KMS-11 (cell line): ENCODE measurements around the gene KRT40.

Experiments used
- H2AFZ ChIP-seq: fragments of 200-600 bp; sonication (generic); 2 replicates; pipeline ENCODE4 v1.6.1; 2016; ENCODE audit warnings: antibody characterized with exemption, mixed run types, low read depth
- H3K27ac ChIP-seq: fragments of 200-600 bp; sonication (generic); 2 replicates; pipeline ENCODE4 v1.6.1; 2016; ENCODE audit warnings: mild to moderate bottlenecking, mixed run types
- H3K27me3 ChIP-seq: fragments of 200-600 bp; sonication (generic); 2 replicates; pipeline ENCODE4 v1.6.1; 2017; ENCODE audit warnings: mild to moderate bottlenecking, low read depth, mixed run types, moderate library complexity; ENCODE audit not compliant: insufficient read depth
- H3K36me3 ChIP-seq: fragments of 200-600 bp; sonication (generic); 2 replicates; pipeline ENCODE4 v1.6.1; 2017; ENCODE audit warnings: mild to moderate bottlenecking, mixed run types; ENCODE audit not compliant: insufficient read depth
- H3K4me1 ChIP-seq: fragments of 200-600 bp; sonication (generic); 2 replicates; pipeline ENCODE4 v1.6.1; 2016; ENCODE audit warnings: mild to moderate bottlenecking, low read depth, mixed run types; ENCODE audit not compliant: poor library complexity, severe bottlenecking
- H3K4me2 ChIP-seq: fragments of 200-600 bp; sonication (generic); 2 replicates; pipeline ENCODE4 v1.7.0; 2016; ENCODE audit warnings: mild to moderate bottlenecking, mixed run types
- H3K4me3 ChIP-seq: fragments of 200-600 bp; sonication (generic); IDR thresholded peaks from 2 replicates; pipeline ENCODE4 v1.6.1; 2017; ENCODE audit warnings: low read depth, low read length, mixed read lengths; ENCODE audit not compliant: insufficient read depth
- H3K79me2 ChIP-seq: fragments of 200-600 bp; sonication (generic); 2 replicates; pipeline ENCODE4 v1.6.1; 2016; ENCODE audit warnings: low read depth, mixed run types; ENCODE audit not compliant: insufficient read depth
- H3K9ac ChIP-seq: fragments of 200-600 bp; sonication (generic); 2 replicates; pipeline ENCODE4 v1.6.1; 2016; ENCODE audit warnings: mild to moderate bottlenecking, mixed run types
- H4K20me1 ChIP-seq: fragments of 200-600 bp; sonication (generic); 2 replicates; pipeline ENCODE4 v1.6.1; 2016; ENCODE audit warnings: mild to moderate bottlenecking, mixed run types; ENCODE audit not compliant: insufficient read depth
- TF ChIP-seq, protein P1 (sequence below): fragments of 200-600 bp; sonication (generic); conservative IDR thresholded peaks from 2 replicates; pipeline ENCODE4 v1.6.1; 2017; ENCODE audit warnings: low read depth, mild to moderate bottlenecking, antibody characterized with exemption, low read length, moderate library complexity, mixed read lengths

Gene KRT40

DNA sequence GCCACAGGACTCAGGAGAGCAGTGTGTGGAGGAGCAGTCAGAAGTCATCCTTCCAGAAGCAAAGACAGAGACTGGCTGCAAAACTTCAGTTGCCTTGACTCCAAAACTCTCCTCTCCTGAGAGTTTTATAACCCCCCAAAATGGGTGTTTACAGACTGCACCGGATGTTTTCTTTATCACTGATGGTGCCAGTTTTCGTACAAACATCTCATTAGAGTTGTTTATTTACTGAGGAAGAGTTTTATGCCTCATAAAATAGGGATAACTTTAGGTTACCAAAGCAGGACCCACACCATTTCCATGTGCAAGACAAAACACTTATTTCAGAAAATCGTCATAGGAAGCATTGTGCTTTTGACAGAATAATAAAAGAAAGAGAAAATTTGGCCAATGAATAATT lies at the start of gene KRT40:
KRT40 (minus strand) TSS at position 101 of the 400 bp plus-strand sequence; CDS start at position 48, 53 bp downstream.
- no peak within 1 kb of the TSS for H3K4me2 ChIP-seq
- no peaks in the 10 kb centered on the region for H4K20me1 ChIP-seq
- no peak within 1 kb of the TSS for H3K27ac ChIP-seq
- H3K36me3 ChIP-seq: no peaks in the 10 kb centered on the region
- H3K4me3 ChIP-seq: no peak within 1 kb of the TSS
- H3K27me3 ChIP-seq: no peaks in the 10 kb centered on the region
- H3K79me2 ChIP-seq: no peaks in the 10 kb centered on the region
- TF ChIP-seq, protein P1, sequence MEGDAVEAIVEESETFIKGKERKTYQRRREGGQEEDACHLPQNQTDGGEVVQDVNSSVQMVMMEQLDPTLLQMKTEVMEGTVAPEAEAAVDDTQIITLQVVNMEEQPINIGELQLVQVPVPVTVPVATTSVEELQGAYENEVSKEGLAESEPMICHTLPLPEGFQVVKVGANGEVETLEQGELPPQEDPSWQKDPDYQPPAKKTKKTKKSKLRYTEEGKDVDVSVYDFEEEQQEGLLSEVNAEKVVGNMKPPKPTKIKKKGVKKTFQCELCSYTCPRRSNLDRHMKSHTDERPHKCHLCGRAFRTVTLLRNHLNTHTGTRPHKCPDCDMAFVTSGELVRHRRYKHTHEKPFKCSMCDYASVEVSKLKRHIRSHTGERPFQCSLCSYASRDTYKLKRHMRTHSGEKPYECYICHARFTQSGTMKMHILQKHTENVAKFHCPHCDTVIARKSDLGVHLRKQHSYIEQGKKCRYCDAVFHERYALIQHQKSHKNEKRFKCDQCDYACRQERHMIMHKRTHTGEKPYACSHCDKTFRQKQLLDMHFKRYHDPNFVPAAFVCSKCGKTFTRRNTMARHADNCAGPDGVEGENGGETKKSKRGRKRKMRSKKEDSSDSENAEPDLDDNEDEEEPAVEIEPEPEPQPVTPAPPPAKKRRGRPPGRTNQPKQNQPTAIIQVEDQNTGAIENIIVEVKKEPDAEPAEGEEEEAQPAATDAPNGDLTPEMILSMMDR: no peak
- H3K9ac ChIP-seq: no peak within 1 kb of the TSS
- no peak within 1 kb of the TSS for H2AFZ ChIP-seq
- H3K4me1 ChIP-seq: no peaks in the 10 kb centered on the region

DNA sequence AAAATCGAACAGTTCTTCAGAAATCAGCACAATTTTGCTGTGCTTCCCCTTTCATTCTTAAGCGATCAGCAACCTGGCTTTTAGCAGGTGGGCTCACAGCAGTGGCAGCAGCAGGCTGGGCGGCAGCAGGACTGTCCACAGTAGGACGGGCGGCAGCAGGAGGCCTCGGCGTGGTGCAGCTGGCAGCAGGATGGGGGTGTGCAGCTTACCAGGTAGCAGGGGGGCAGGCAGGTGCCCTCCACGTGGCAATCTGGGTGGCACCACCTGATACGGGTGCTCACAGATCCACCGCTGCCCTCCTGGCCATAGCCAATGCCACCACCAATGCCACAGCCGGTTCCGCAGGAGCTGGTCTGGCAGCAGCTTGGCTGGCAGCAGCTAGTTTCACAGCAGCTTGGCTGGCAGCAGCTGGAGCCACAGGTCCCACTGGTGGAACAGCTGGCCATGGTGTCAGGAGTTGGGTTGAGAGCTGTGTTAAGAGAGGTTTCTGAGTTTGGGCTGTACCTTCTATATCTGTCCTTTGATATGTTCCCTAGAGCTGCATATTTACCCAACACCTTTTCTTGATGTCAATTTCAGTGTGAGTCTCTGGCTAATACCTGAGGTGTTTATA lies 45.6 kb upstream of the KRT40 start, which contains the start of gene KRTAP1-4:
KRTAP1-4 (minus strand) TSS at position 563 of the 613 bp plus-strand sequence; CDS start at position 446, 117 bp downstream.
- H3K4me2 ChIP-seq: no peak within 1 kb of the TSS
- H3K79me2 ChIP-seq: no peaks in the 10 kb centered on the region
- no peak within 1 kb of the TSS for H3K4me3 ChIP-seq
- no peak within 1 kb of the TSS for H2AFZ ChIP-seq
- H3K27ac ChIP-seq: no peak within 1 kb of the TSS
- H3K4me1 ChIP-seq: no peaks in the 10 kb centered on the region
- no peaks in the 10 kb centered on the region for H3K36me3 ChIP-seq
- no peak within 1 kb of the TSS for H3K9ac ChIP-seq
- TF ChIP-seq, protein P1: no peak
- H4K20me1 ChIP-seq: no peaks in the 10 kb centered on the region
- no peaks in the 10 kb centered on the region for H3K27me3 ChIP-seq

DNA sequence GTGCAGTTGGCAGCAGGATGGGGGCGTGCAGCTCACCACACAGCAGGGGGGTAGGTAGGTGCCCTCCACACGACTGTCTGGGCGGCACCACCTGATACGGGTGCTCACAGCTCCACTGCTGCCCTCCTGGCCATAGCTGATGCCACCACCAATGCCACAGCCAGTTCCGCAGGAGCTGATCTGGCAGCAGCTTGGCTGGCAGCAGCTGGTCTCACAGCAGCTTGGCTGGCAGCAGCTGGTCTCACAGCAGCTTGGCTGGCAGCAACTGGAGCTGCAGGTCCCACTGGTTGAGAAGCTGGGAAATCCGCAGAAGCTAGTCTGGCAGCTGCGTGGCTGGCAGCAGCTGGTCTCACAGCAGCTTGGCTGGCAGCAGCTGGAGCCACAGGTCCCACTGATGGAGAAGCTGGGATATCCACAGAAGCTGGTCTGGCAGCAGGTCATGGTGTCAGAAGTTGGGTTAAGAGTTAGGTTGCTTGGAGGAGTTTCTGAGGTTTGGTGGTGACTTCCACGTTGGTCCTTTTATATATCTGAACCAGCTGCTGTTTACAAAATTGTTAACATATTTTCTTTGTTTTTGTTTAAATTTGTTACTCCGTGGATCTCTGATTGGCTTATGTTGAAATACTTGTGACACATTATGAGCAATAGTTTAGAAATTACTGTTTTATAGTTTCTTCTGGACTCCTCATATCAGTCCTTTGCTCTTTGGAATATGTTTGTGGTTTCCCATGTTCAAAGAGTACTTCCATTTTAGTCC lies 42.8 kb upstream of the KRT40 start, which contains the start of gene KRTAP1-5:
KRTAP1-5 (minus strand) TSS at position 494 of the 757 bp plus-strand sequence; CDS start at position 441, 53 bp downstream.
- no peak within 1 kb of the TSS for H3K4me2 ChIP-seq
- H3K27me3 ChIP-seq: no peaks in the 10 kb centered on the region
- no peak within 1 kb of the TSS for H3K4me3 ChIP-seq
- H4K20me1 ChIP-seq: no peaks in the 10 kb centered on the region
- no peak within 1 kb of the TSS for H3K27ac ChIP-seq
- H3K4me1 ChIP-seq: no peaks in the 10 kb centered on the region
- H3K79me2 ChIP-seq: no peaks in the 10 kb centered on the region
- H3K36me3 ChIP-seq: no peaks in the 10 kb centered on the region
- H2AFZ ChIP-seq: no peak within 1 kb of the TSS
- no peak within 1 kb of the TSS for H3K9ac ChIP-seq
- TF ChIP-seq, protein P1: no peak

DNA sequence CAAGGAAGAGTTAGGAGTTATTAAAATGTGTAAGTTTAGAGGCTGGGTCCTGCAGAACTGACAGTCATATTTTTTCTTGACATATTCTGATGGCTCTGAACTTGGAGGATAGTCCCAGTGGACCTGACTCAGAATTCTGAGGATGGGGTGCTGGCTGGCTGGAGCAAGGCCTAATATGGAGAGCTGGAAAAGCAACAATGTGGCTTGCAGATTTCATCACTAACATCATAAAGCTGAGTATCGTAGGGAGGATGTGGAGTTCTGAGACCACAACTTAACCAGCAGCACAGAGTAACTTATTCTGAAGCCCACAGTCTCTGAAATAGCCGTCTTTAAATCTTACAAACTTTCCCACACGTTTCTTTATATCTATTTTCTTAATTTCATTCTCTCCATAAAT lies 40.6 kb upstream of the KRT40 start:
- no peak overlapping the region for H3K9ac ChIP-seq
- H3K4me3 ChIP-seq: no peak overlapping the region
- H3K79me2 ChIP-seq: no peaks in the 10 kb centered on the region
- H3K27ac ChIP-seq: no peak overlapping the region
- TF ChIP-seq, protein P1: no peak
- H4K20me1 ChIP-seq: no peaks in the 10 kb centered on the region
- H3K4me2 ChIP-seq: no peak overlapping the region
- no peak overlapping the region for H2AFZ ChIP-seq
- H3K4me1 ChIP-seq: no peaks in the 10 kb centered on the region
- H3K27me3 ChIP-seq: no peaks in the 10 kb centered on the region
- H3K36me3 ChIP-seq: no peaks in the 10 kb centered on the region
